Prostate gland (tissue), 2 donors: ENCODE data around the gene PDGFA. TPM values are rescaled to one million over a fixed set of nuclear protein-coding genes. Genes with fewer than 3 reads are reported as not detected.
A peak's percentile ranks its signal among the peaks of the same experiment; 100 is the strongest.

Experiments
- DNase-seq: peaks from one replicate; pipeline ENCODE4 v3.0.0-alpha.2; 2019; ENCODE audit warnings: low spot score
- H3K27ac ChIP-seq, 2 donors: fragments of 200-600 bp; sonication (generic); 2 replicates each; pipeline ENCODE4 v1.5.1; 2017 to 2019
- H3K27me3 ChIP-seq: fragments of 200-600 bp; sonication (generic); replicated peaks from 2 replicates; pipeline ENCODE4 v1.5.1; 2019; ENCODE audit not compliant: insufficient read depth
- H3K36me3 ChIP-seq, 2 donors: fragments of 200-600 bp; sonication (generic); 1 replicate in 1 of 2; 2 replicates in 1 of 2; pipeline versions ENCODE4 v1.5.1 to v1.8.1; 2017 to 2019
- H3K4me1 ChIP-seq: fragments of 200-600 bp; sonication (generic); replicated peaks from 2 replicates; pipeline ENCODE4 v1.5.1; 2019
- H3K4me3 ChIP-seq, 2 donors: fragments of 200-600 bp; sonication (generic); 2 replicates each; pipeline ENCODE4 v1.5.1; 2017 to 2019
- H3K9me3 ChIP-seq: fragments of 200-600 bp; sonication (generic); 2 replicates; pipeline ENCODE4 v1.5.1; 2017
- POLR2A ChIP-seq: fragments of 450-650 bp; IDR thresholded peaks from one replicate; pipeline ENCODE4 v1.6.1; 2016; ENCODE audit warnings: antibody characterized with exemption, mild to moderate bottlenecking
- POLR2AphosphoS5 ChIP-seq: sonication (generic); formaldehyde crosslinking; IDR thresholded peaks from one replicate; pipeline ENCODE4 v1.6.1; 2017; ENCODE audit warnings: antibody characterized with exemption
- WGBS: methylation state at CpG from one replicate; pipeline ENCODE4 v1.1.5; 2018; 5-methylcytosine and 5-hydroxymethylcytosine counted together
- intact Hi-C: fragments of 100-400 bp; cut with DNase I; formaldehyde crosslinking; loops from one replicate; pipeline ENCODE4 v1.14.2; 2022
- total RNA-seq, 2 donors: library from RNA; depleted of rRNA; stranded (reverse); fragments of >200 nt; gene quantifications; one replicate each; pipeline ENCODE4 v1.1.0, GENCODE V29; 2016
- TF ChIP-seq, protein P1 (sequence below), 4 experiments: fragments of 200-600 bp in 2 of 4; fragments of 450-650 bp in 2 of 4; sonication (generic) in 2 of 4; IDR thresholded peaks; 1 replicate in 3 of 4; 2 replicates in 1 of 4; pipeline ENCODE4 v1.5.1; 2016 to 2019; ENCODE audit warnings: antibody characterized with exemption in 4 of 4, mild to moderate bottlenecking in 2 of 4, moderate library complexity in 2 of 4

Gene PDGFA
- total RNA-seq, 2 donors from 2014 or later: 40.4 to 75.0 TPM

DNA sequence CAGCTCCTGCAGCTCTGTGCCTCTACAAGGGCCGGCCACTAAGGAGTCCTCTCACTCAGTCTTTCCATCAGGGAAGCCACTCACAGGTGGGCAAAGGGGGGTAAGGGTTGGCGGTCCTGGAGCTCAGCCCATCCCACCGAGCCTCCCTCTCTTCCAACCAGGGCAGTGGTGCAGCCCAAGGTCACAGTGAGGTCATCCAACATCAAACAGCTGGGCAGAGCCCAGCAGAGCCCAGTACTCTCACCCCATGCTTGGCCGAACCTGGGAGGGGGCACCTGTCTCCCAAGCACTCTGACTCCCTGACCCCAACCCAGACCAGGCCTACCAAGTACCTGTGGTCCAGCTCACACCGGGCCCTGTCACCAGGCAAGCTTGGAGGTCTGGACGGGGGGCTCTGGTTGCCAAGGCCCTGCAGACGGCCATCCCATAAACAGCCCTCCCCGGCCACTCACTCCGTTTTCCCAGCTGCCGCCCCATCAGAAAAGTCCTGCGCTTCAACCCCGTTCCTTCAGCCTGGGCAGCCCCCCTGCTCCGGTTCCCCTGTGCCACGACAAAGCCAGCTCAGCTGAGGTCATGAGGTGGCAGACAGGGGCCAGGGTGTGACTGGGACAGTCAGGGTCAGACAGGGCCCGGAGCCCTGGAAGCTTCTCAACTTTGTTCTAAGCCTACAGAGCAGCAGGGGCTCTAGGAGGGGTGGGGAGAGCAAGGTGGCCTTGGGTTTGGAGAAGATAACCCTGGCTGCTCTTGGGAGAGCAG is 27.5 kb downstream of the PDGFA start:
- Histone ChIP-seq H3K4me3 (no peak overlapping the region), H3K9me3 (no peaks in the 10 kb centered on the region), H3K4me1 (no peaks in the 10 kb centered on the region), H3K27me3 (no peaks in the 10 kb centered on the region), H3K27ac (no peak overlapping the region), H3K36me3 (no peaks in the 10 kb centered on the region)
- intact Hi-C loops: no loop called here
- no peak for DNase-seq
- WGBS: 71% methylated on average over 11 of the region's 15 CpGs
- TF ChIP-seq POLR2AphosphoS5: no peak
- TF ChIP-seq POLR2A: no peak
- TF ChIP-seq, protein P1, sequence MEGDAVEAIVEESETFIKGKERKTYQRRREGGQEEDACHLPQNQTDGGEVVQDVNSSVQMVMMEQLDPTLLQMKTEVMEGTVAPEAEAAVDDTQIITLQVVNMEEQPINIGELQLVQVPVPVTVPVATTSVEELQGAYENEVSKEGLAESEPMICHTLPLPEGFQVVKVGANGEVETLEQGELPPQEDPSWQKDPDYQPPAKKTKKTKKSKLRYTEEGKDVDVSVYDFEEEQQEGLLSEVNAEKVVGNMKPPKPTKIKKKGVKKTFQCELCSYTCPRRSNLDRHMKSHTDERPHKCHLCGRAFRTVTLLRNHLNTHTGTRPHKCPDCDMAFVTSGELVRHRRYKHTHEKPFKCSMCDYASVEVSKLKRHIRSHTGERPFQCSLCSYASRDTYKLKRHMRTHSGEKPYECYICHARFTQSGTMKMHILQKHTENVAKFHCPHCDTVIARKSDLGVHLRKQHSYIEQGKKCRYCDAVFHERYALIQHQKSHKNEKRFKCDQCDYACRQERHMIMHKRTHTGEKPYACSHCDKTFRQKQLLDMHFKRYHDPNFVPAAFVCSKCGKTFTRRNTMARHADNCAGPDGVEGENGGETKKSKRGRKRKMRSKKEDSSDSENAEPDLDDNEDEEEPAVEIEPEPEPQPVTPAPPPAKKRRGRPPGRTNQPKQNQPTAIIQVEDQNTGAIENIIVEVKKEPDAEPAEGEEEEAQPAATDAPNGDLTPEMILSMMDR (IDR thresholded peaks at IDR 0.05): no peak

DNA sequence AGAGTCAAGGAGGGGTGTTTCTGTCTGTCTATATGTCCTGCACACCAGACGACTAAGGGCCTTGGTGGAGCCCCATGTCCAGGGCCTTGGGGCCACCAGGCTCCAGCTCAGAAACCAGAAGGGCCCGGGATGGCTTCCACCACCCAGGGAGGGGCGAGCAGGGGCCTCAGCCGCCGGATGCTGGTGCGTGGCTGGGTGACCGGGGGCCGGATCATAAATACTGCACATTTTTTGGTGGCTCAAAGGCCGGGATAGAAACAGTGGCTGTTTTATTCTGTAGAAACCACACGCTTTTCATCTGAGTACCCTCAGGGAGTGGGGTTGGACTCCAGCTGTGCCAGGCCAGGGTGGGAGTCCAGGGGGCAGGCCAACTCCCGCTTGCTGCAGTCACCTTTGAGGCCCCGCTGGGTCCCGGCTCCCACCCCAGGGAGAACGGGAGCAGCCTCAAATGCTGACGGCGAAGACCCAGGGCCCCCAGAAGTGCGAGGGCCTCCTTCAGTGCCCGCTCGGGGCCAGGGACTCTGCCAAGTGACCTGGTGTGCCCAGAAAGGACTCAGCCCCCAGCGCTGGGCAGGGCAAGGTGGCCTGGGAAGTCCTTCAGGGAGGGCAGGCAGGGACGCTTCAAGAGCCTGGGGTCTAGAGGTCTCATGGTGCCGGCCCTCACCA is 28.2 kb downstream of the PDGFA start:
- no peak for DNase-seq

DNA sequence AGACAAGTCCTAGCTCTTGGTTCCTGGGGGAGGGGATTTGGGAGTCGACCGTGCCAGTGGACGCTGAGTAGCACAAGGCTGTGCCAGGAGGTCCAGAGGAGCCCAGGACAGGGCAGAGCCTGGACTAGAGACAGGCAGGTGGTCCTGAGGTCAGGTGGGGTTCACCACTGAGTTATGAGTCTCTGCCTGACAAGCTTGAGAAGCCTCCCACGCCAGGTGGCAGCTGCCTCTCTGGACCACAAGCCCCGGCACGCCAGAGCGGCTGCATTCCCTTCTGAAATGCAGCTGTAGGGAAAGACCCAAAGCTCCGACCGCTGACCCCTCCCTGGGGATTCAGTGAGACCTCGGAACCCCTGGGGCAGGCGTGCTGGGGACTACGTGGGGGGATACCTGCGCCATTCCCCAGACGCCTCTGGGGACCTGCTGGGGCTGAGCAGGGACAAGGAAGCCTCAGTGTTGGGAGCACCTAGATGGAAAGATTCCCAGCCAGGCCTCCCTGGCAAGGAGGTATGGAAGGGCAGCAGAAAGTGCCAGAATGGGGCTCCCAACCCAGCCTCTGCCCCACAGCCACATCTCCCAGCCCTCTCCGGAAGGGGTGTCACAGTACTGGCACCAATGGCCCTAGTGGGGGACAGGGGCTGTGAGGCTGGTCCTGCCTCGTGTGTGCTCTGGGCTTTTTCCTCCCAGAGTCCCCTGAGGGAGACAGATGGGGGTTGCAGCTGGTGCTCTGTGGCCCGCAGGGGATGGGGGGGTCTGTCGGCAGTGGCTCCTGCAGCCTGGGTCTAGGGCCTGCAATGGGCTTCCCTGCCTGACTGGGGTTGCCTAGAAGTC is 29.0 kb downstream of the PDGFA start:
- H3K9me3 ChIP-seq: no peaks in the 10 kb centered on the region
- DNase-seq: peak; percentile 52
- 50% methylated on average over 18 of the region's 18 CpGs for WGBS
- no peak overlapping the region for H3K4me3 ChIP-seq
- TF ChIP-seq, protein P1 (IDR thresholded peaks at IDR 0.05): no peak
- no peak for TF ChIP-seq POLR2AphosphoS5
- TF ChIP-seq POLR2A: no peak
- H3K27me3 ChIP-seq: no peaks in the 10 kb centered on the region
- H3K4me1 ChIP-seq: no peaks in the 10 kb centered on the region
- intact Hi-C loops: no loop called here
- H3K27ac ChIP-seq: peak overlapping the region; percentile 24 to 41
- no peaks in the 10 kb centered on the region for H3K36me3 ChIP-seq

More for the DNA sequence above, 28.2 kb downstream of the PDGFA start:
- 79% methylated on average over 22 of the region's 22 CpGs for WGBS
- intact Hi-C loops: no loop called here
- Histone ChIP-seq H3K4me3 (no peak overlapping the region), H3K27ac (peak overlapping the region in 1 of 2 donors; percentile 41), H3K9me3 (no peaks in the 10 kb centered on the region), H3K4me1 (no peaks in the 10 kb centered on the region), H3K36me3 (no peaks in the 10 kb centered on the region), H3K27me3 (no peaks in the 10 kb centered on the region)
- no peak for TF ChIP-seq POLR2A
- no peak for TF ChIP-seq POLR2AphosphoS5
- TF ChIP-seq, protein P1 (IDR thresholded peaks at IDR 0.05): no peak

DNA sequence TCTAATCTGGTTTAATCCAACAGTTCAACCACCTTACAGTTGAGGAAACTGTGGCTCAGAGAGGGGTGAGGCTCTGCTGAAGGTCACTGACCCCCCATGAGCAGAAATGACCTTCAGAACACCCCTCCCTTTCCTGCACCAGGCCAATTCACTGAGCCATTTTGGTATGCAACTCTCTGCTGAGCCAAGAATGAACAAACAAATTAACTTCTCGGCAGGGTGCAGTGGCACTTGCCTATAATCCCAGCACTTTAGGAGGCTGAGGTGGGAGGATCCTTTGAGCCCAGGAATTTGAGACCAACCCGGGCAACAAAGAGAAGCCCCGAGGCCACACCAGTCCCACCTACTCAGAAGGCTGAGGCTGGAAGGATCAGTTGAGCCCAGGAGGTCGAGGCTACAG is 29.8 kb downstream of the PDGFA start:
- H3K27me3 ChIP-seq: no peaks in the 10 kb centered on the region
- H3K36me3 ChIP-seq: no peaks in the 10 kb centered on the region
- no peak overlapping the region for H3K4me3 ChIP-seq
- WGBS: 44% methylated on average over 4 of the region's 4 CpGs
- H3K27ac ChIP-seq: peak overlapping the region; percentile 14 to 24
- intact Hi-C loops: no loop called here
- no peaks in the 10 kb centered on the region for H3K4me1 ChIP-seq
- H3K9me3 ChIP-seq: no peaks in the 10 kb centered on the region
- TF ChIP-seq POLR2AphosphoS5 (no peak), POLR2A (no peak)
- DNase-seq: no peak

DNA sequence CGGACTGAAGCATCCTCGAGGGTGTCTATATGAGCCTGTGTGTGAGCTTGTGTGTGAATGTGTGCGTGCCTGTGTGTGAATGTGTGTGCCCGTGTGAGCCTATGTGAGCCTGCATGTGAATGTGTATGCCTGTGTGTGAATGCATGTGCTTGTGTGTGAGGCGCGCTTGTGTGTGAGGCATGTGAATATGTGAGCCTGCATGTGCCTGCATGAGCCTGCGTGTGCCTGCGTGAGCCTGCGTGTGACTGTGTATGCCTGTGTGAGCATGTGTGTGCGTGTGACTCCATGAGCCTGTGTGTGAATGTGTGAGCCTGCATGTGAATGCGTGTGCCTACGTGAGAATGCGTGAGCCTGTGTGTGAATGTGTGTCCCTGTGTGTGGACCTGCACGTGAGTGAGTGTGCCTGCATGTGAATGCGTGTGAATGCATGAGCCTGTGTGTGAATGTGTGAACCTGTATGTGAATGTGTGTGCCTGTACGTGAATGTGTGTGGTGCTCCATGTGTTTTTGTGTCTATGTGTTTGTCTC is 33.4 kb downstream of the PDGFA start:
- Histone ChIP-seq H3K4me1 (no peaks in the 10 kb centered on the region), H3K27me3 (no peaks in the 10 kb centered on the region), H3K9me3 (no peaks in the 10 kb centered on the region), H3K27ac (peak overlapping the region; percentile 13 to 54), H3K4me3 (no peak overlapping the region), H3K36me3 (no peaks in the 10 kb centered on the region)
- no peak for DNase-seq
- TF ChIP-seq POLR2A (no peak), POLR2AphosphoS5 (no peak)
- TF ChIP-seq, protein P1 (IDR thresholded peaks at IDR 0.05): no peak
- intact Hi-C loops: no loop called here
- WGBS: 89% methylated on average over 16 of the region's 16 CpGs
